ENCODE results near the gene GPER1. TPM values are rescaled to one million over a fixed set of nuclear protein-coding genes. Genes with fewer than 3 reads are reported as not detected.
A peak's percentile ranks its signal among the peaks of the same experiment; 100 is the strongest.

GPER1 gene
- total RNA-seq, 2 experiments from 2014 or later: not detected

DNA sequence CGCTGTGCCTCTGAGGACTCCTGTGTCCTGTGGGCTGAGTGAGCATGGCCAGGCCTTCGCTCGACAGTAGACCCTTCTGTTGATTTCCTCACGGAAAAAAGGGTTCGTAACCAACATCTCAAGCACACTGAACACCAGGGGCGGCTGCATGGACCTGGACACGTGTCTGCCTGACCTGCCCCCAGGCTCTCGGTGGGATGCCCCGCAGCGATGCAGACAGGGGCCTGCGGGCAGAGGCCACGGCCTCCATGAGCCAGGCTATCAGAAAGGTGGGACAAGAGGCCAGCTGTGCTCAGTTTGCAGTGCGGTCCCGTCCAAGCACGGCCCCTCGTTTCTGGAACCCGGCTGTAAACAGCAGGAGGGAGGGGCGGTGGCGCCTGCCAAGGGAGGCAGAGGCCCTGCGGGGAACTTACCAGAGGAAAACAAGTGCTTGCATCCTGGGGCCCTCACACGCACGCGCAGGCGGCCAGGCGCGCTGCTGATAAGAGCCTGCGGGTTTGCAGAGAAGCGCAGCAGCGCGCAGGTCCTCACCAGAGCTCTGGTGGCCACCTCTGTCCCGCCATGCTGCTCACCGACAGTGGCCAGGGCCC lies 33.0 kb upstream of the GPER1 start:
- no peaks in the 10 kb centered on the region for H3K9me3 Mint-ChIP-seq (ENCODE audit: low read depth)
- H3K27ac Mint-ChIP-seq: peak overlapping the region; percentile 47
- ChIA-PET POLR2A (no interaction called here), CTCF (interaction anchor here (1.6 kb wide), 1 partner anchor 62 kb away, joined by 8 read pairs; no protein-coding TSS in a partner anchor)
- peak overlapping the region; percentile 55 for H3K4me3 Mint-ChIP-seq
- H3K27me3 Mint-ChIP-seq: no peaks in the 10 kb centered on the region
- DNase-seq: peak; percentile 79
- intact Hi-C loops (cut with DNase I, micrococcal nuclease): no loop called here
- H3K4me1 Mint-ChIP-seq: peaks cover 32% of the 10 kb centered on the region
- H3K36me3 Mint-ChIP-seq (ENCODE audit: low read depth): no peaks in the 10 kb centered on the region
- ATAC-seq: peak; percentile 74

GRCh38 chr7:1055491-1055955 lies 32.4 kb upstream of the GPER1 start:
- peak overlapping the region; percentile 55 for H3K4me3 Mint-ChIP-seq
- DNase-seq (no peak), ATAC-seq (no peak)
- H3K9me3 Mint-ChIP-seq (ENCODE audit: low read depth): no peaks in the 10 kb centered on the region
- H3K27me3 Mint-ChIP-seq: no peaks in the 10 kb centered on the region
- peaks cover 29% of the 10 kb centered on the region for H3K4me1 Mint-ChIP-seq
- intact Hi-C loops (cut with DNase I, micrococcal nuclease): no loop called here
- ChIA-PET CTCF (interaction anchor here (1.6 kb wide), 2 partner anchors 8 to 62 kb away, joined by 6 to 8 read pairs; no protein-coding TSS in a partner anchor), POLR2A (no interaction called here)
- H3K27ac Mint-ChIP-seq: peak overlapping the region; percentile 47
- no peaks in the 10 kb centered on the region for H3K36me3 Mint-ChIP-seq (ENCODE audit: low read depth)

DNA sequence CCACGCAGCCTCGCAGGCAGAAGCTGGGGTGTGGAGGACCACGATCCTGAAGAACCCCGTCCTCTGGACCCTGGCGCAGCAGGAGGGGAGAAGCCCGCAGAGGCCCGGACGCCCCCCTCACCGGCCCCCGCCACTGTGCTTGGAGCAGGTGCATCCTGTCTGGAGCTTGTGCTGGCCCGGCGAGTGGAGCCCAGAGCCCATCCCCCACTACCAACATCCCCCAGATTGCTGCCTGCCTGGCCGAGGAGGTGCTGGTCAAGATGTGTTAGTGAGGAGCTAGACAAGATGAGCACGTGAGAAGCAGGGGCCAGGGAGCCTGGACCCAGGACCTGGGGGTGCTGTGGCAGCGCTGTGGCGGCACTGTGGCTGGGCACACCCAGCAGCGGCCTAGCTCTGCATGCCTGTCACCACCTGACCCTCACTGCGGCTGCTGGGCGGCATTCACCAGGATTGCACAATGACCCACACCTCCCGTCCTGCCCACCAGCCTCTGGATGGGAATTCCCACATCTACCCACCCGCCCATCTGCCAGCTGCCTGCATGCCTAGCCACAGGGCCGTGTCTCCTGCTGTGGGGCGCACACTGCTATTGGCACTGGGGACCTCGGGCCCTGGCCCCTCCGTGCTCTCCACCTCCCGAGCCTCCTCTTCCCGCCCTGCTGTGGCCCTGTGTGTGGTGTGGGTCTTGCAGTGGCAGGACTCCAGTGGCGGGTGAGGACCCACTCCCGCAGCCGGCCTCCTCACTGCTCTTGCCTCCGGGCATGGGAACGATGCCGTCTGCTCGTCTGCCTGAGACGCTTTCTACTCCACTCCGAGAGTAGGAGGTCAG lies 31.7 kb upstream of the GPER1 start:
- ChIA-PET CTCF (interaction anchor here (0.7 to 1.6 kb wide), 4 partner anchors 8 to 63 kb away, joined by 3 to 8 read pairs (median 4); no protein-coding TSS in a partner anchor), POLR2A (no interaction called here)
- intact Hi-C loops (cut with DNase I, micrococcal nuclease): no loop called here
- peak overlapping the region; percentile 55 for H3K4me3 Mint-ChIP-seq
- H3K4me1 Mint-ChIP-seq: peaks cover 29% of the 10 kb centered on the region
- H3K9me3 Mint-ChIP-seq (ENCODE audit: low read depth): no peaks in the 10 kb centered on the region
- ATAC-seq (no peak), DNase-seq (no peak)
- no peaks in the 10 kb centered on the region for H3K36me3 Mint-ChIP-seq (ENCODE audit: low read depth)
- no peaks in the 10 kb centered on the region for H3K27me3 Mint-ChIP-seq
- no peak overlapping the region for H3K27ac Mint-ChIP-seq

- Mint-ChIP-seq H3K4me3 (no peak overlapping the region), H3K36me3 (ENCODE audit: low read depth) (no peaks in the 10 kb centered on the region), H3K27ac (no peak overlapping the region), H3K27me3 (peaks cover 1% of the 10 kb centered on the region), H3K9me3 (ENCODE audit: low read depth) (no peaks in the 10 kb centered on the region), H3K4me1 (peaks cover 25% of the 10 kb centered on the region)
- intact Hi-C loops (cut with DNase I, micrococcal nuclease): no loop called here
- ChIA-PET CTCF (interaction anchor here (1.2 to 1.6 kb wide), 2 partner anchors 9 to 12 kb away, joined by 3 to 6 read pairs; no protein-coding TSS in a partner anchor), POLR2A (no interaction called here)
- ATAC-seq (no peak), DNase-seq (no peak)
These were observed 31.0 kb upstream of the GPER1 start for GRCh38 chr7:1056785-1057410.

- ATAC-seq (no peak), DNase-seq (no peak)
- H3K4me3 Mint-ChIP-seq: no peak overlapping the region
- peaks cover 2% of the 10 kb centered on the region for H3K27me3 Mint-ChIP-seq
- H3K27ac Mint-ChIP-seq: no peak overlapping the region
- H3K4me1 Mint-ChIP-seq: peaks cover 23% of the 10 kb centered on the region
- ChIA-PET CTCF (interaction anchor here (1.9 kb wide), 1 partner anchor 65 kb away, joined by 10 read pairs; no protein-coding TSS in a partner anchor), POLR2A (no interaction called here)
- no peaks in the 10 kb centered on the region for H3K9me3 Mint-ChIP-seq (ENCODE audit: low read depth)
- no peaks in the 10 kb centered on the region for H3K36me3 Mint-ChIP-seq (ENCODE audit: low read depth)
- intact Hi-C loops (cut with DNase I, micrococcal nuclease): no loop called here
These were observed 30.3 kb upstream of the GPER1 start for GRCh38 chr7:1057416-1058291.

- DNase-seq (no peak), ATAC-seq (no peak)
- POLR2A ChIA-PET: no interaction called here
- Mint-ChIP-seq H3K27me3 (peaks cover 2% of the 10 kb centered on the region), H3K4me1 (peaks cover 23% of the 10 kb centered on the region), H3K27ac (no peak overlapping the region), H3K4me3 (no peak overlapping the region), H3K9me3 (ENCODE audit: low read depth) (no peaks in the 10 kb centered on the region), H3K36me3 (ENCODE audit: low read depth) (no peaks in the 10 kb centered on the region)
- CTCF ChIA-PET: interaction anchor here (0.5 to 1.9 kb wide), 3 partner anchors 63 to 133 kb away, joined by 3 to 10 read pairs (median 4); no protein-coding TSS in a partner anchor
- intact Hi-C loops (cut with DNase I, micrococcal nuclease): no loop called here
These were observed 29.6 kb upstream of the GPER1 start for GRCh38 chr7:1058311-1058710.

DNA sequence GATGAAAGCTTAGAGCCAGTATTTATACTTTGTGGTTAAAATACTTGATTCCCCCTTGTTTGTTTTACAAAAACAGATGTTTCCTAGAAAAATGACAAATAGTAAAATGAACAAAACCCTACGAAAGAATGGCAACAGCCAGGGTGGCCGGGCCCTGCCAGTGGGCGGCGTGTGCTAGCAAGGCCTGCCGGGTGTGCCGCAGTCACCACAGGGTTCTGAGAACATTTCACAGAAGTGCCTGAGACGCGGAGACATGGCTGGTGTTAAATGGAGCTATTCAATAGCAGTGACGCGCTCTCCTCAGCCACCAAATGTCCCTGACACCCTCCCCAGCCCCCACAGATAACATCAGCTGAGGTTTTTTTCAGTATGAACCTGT lies 29.1 kb upstream of the GPER1 start:
- peak; percentile 37 for DNase-seq
- Mint-ChIP-seq H3K27me3 (peaks cover 2% of the 10 kb centered on the region), H3K36me3 (ENCODE audit: low read depth) (no peaks in the 10 kb centered on the region), H3K27ac (no peak overlapping the region), H3K9me3 (ENCODE audit: low read depth) (no peaks in the 10 kb centered on the region), H3K4me1 (peaks cover 22% of the 10 kb centered on the region), H3K4me3 (no peak overlapping the region)
- intact Hi-C loops (cut with DNase I, micrococcal nuclease): no loop called here
- CTCF ChIA-PET: interaction anchor here (0.5 to 1.9 kb wide), 3 partner anchors 63 to 133 kb away, joined by 3 to 10 read pairs (median 4); no protein-coding TSS in a partner anchor
- no peak for ATAC-seq
- POLR2A ChIA-PET: no interaction called here

DNA sequence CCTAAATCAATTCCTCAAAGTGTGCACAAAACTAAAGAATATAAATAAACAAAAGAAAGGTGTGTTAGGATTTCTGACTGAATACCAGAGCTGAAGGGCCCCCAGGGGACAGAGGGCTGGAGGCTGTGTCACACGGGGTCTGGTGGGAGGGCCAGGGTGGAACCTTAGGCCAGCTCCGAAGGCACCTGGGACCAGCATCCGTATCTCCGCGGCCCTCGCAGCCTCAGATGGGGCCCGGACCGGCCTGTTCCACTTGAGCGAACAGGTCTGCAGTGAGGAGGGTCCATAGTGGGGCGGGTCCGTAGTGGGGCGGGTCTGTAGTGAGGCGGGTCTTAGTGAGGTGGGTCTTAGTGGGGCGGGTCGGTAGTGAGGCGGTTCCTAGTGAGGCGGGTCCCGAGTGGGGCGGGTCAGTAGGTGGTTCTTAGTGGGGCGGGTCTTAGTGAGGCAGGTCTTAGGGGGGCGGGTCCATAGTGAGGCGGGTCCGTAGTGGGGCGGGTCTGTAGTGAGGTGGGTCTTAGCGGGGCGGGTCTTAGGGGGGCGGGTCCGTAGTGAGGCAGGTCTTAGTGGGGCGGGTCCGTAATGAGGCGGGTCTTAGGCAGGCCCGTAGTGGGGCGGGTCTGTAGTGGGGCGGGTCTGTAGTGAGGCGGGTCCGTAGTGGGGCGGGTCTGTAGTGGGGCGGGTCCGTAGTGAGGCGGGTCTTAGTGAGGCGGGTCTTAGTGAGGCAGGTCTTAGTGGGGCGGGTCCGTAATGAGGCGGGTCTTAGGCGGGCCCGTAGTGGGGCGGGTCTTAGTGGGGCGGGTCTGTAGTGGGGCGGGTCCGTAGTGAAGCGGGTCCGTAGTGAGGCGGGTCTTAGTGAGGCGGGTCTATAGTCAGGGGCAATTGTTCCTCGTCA lies 28.5 kb upstream of the GPER1 start:
- H3K9me3 Mint-ChIP-seq (ENCODE audit: low read depth): no peaks in the 10 kb centered on the region
- ChIA-PET POLR2A (no interaction called here), CTCF (interaction anchor here (0.8 to 1.9 kb wide), 3 partner anchors 66 to 132 kb away, joined by 3 to 10 read pairs (median 4); no protein-coding TSS in a partner anchor)
- H3K27me3 Mint-ChIP-seq: peaks cover 2% of the 10 kb centered on the region
- ATAC-seq (peak; percentile 66), DNase-seq (peak; percentile 62)
- H3K4me1 Mint-ChIP-seq: peaks cover 17% of the 10 kb centered on the region
- no peak overlapping the region for H3K27ac Mint-ChIP-seq
- H3K36me3 Mint-ChIP-seq (ENCODE audit: low read depth): no peaks in the 10 kb centered on the region
- intact Hi-C loops (cut with DNase I, micrococcal nuclease): no loop called here
- H3K4me3 Mint-ChIP-seq: no peak overlapping the region

- no peaks in the 10 kb centered on the region for H3K36me3 Mint-ChIP-seq (ENCODE audit: low read depth)
- peaks cover 2% of the 10 kb centered on the region for H3K27me3 Mint-ChIP-seq
- no peak overlapping the region for H3K4me3 Mint-ChIP-seq
- CTCF ChIA-PET: interaction anchor here (0.7 to 1.1 kb wide), 2 partner anchors 15 to 67 kb away, joined by 3 read pairs; no protein-coding TSS in a partner anchor
- POLR2A ChIA-PET: no interaction called here
- H3K27ac Mint-ChIP-seq: no peak overlapping the region
- DNase-seq: no peak
- intact Hi-C loops (cut with DNase I, micrococcal nuclease): no loop called here
- no peaks in the 10 kb centered on the region for H3K9me3 Mint-ChIP-seq (ENCODE audit: low read depth)
- no peak for ATAC-seq
- peaks cover 10% of the 10 kb centered on the region for H3K4me1 Mint-ChIP-seq
These were observed 27.4 kb upstream of the GPER1 start for GRCh38 chr7:1060315-1061072.

DNA sequence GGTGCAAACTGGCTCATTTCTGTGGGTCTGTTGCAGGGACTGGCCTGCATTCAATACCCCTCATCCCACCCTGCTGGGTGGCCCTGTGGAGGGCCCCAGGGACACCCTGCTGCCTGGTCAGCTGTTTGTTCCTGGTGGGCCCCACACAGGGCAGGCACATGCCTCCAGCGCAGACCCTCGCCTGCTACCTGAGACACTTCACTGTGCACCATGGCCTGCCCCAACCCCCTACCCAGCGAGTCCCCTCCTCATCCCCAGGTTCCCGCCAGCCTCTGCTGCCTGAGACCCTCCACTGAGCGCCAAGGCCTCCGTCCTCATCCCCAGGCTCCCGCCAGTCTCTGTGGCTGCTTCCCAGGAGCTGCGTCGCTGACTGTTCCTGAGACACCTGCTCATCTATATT lies 26.7 kb upstream of the GPER1 start:
- ChIA-PET CTCF (interaction anchor here (0.7 to 0.9 kb wide), 2 partner anchors 16 to 68 kb away, joined by 3 read pairs; no protein-coding TSS in a partner anchor), POLR2A (no interaction called here)
- Mint-ChIP-seq H3K36me3 (ENCODE audit: low read depth) (no peaks in the 10 kb centered on the region), H3K27me3 (peaks cover 2% of the 10 kb centered on the region), H3K27ac (no peak overlapping the region), H3K9me3 (ENCODE audit: low read depth) (no peaks in the 10 kb centered on the region), H3K4me1 (peaks cover 6% of the 10 kb centered on the region), H3K4me3 (no peak overlapping the region)
- no peak for ATAC-seq
- intact Hi-C loops (cut with DNase I, micrococcal nuclease): no loop called here
- DNase-seq: no peak
